Measurements from ENCODE around the gene TBL1X.

The TBL1X gene

GRCh38 chrX:9634551-9634950, 169.7 kb downstream of the TBL1X start:
- DNase-seq (ENCODE audit: extremely low spot score) = no peak

GRCh38 chrX:9635368-9635767, 170.5 kb downstream of the TBL1X start:
- POLR2A ChIA-PET = no interaction called here
- no peak for TF ChIP-seq CTCF (IDR thresholded peaks at IDR 0.05; ENCODE audit: control extremely low read depth, extremely low read depth, low read depth, missing control alignments)
- CTCF ChIA-PET = no interaction called here
- DNase-seq (ENCODE audit: extremely low spot score) = no peak

More at GRCh38 chrX:9634551-9634950, 169.7 kb downstream of the TBL1X start:
- ChIA-PET CTCF (no interaction called here), POLR2A (no interaction called here)
- TF ChIP-seq CTCF (IDR thresholded peaks at IDR 0.05; ENCODE audit: control extremely low read depth, extremely low read depth, low read depth, missing control alignments) = no peak

- CTCF ChIA-PET = no interaction called here
- no peak for TF ChIP-seq CTCF (IDR thresholded peaks at IDR 0.05; ENCODE audit: control extremely low read depth, extremely low read depth, low read depth, missing control alignments)
- DNase-seq (ENCODE audit: extremely low spot score) = no peak
- POLR2A ChIA-PET = no interaction called here
Measured at GRCh38 chrX:9635803-9636202, 170.9 kb downstream of the TBL1X start.

GRCh38 chrX:9638871-9639270, 174.0 kb downstream of the TBL1X start:
- no peak for TF ChIP-seq CTCF (IDR thresholded peaks at IDR 0.05; ENCODE audit: control extremely low read depth, extremely low read depth, low read depth, missing control alignments)
- no peak for DNase-seq (ENCODE audit: extremely low spot score)
- ChIA-PET POLR2A (no interaction called here), CTCF (no interaction called here)

- ChIA-PET POLR2A (no interaction called here), CTCF (no interaction called here)
- DNase-seq (ENCODE audit: extremely low spot score) = no peak
- TF ChIP-seq CTCF (IDR thresholded peaks at IDR 0.05; ENCODE audit: control extremely low read depth, extremely low read depth, low read depth, missing control alignments) = no peak
Measured at GRCh38 chrX:9642270-9642995, 177.6 kb downstream of the TBL1X start.

- no peak for DNase-seq (ENCODE audit: extremely low spot score)
- ChIA-PET CTCF (no interaction called here), POLR2A (no interaction called here)
- no peak for TF ChIP-seq CTCF (IDR thresholded peaks at IDR 0.05; ENCODE audit: control extremely low read depth, extremely low read depth, low read depth, missing control alignments)
Measured at GRCh38 chrX:9643807-9644206, 178.9 kb downstream of the TBL1X start.

Data from GM10248 (cell line).